GM20000 (cell line): ENCODE measurements around the gene DVL1.

Experiments
- DNase-seq: peaks from one replicate; pipeline ENCODE4 v3.0.0; 2012; ENCODE audit warnings: low spot score
- CTCF ChIP-seq: IDR thresholded peaks from 2 replicates; pipeline ENCODE4 v1.5.1; 2012; ENCODE audit warnings: mild to moderate bottlenecking, control low read depth; ENCODE audit errors: extremely low read depth, missing control alignments

Gene DVL1

GRCh38 chr1:1306070-1306660 is 43.1 kb downstream of the DVL1 start:
- no peak for TF ChIP-seq CTCF
- peak; percentile 66 for DNase-seq

- peak; percentile 83 for DNase-seq
Observed at GRCh38 chr1:1305300-1306069, 43.7 kb downstream of the DVL1 start.

GRCh38 chr1:1304331-1305299 is 44.6 kb downstream of the DVL1 start:
- no peak for DNase-seq
- no peak for TF ChIP-seq CTCF

More at GRCh38 chr1:1305300-1306069, 43.7 kb downstream of the DVL1 start:
- no peak for TF ChIP-seq CTCF

- no peak for TF ChIP-seq CTCF
- no peak for DNase-seq
Observed at GRCh38 chr1:1303736-1304135, 45.5 kb downstream of the DVL1 start.

- no peak for TF ChIP-seq CTCF
- DNase-seq: no peak
Observed at GRCh38 chr1:1302951-1303509, 46.2 kb downstream of the DVL1 start.

- TF ChIP-seq CTCF: peak; percentile 23
- no peak for DNase-seq
Observed at GRCh38 chr1:1302006-1302430, 47.2 kb downstream of the DVL1 start.
